K562 (cell line): ENCODE data around the gene BTG2. TPM values are rescaled to one million over a fixed set of nuclear protein-coding genes. Genes with fewer than 3 reads are reported as not detected.
A peak's percentile ranks its signal among the peaks of the same experiment; 100 is the strongest.

ENCODE experiments used
- ARID4B ChIP-seq: sonication (generic); formaldehyde crosslinking; IDR thresholded peaks from 2 replicates; pipeline ENCODE4 v1.8.0; 2022; ENCODE audit warnings: mild to moderate bottlenecking, missing genetic modification reagents
- CTBP1 ChIP-seq: fragments of 450-650 bp; IDR thresholded peaks from 2 replicates; pipeline ENCODE4 v1.6.1; 2016; ENCODE audit warnings: borderline replicate concordance
- GATAD2B ChIP-seq: fragments of 450-650 bp; IDR thresholded peaks from 2 replicates; pipeline ENCODE4 v1.6.1; 2017; ENCODE audit warnings: mild to moderate bottlenecking, borderline replicate concordance
- HBP1 ChIP-seq: fragments of 450-650 bp; formaldehyde crosslinking; IDR thresholded peaks from 2 replicates; pipeline ENCODE4 v1.4.0; 2022; ENCODE audit warnings: missing genetic modification characterization
- HEY1 ChIP-seq: fragments of 250-450 bp; sonication (Bioruptor Pico); IDR thresholded peaks from 2 replicates; pipeline ENCODE4 v1.5.0; 2020; ENCODE audit warnings: mild to moderate bottlenecking, moderate library complexity, borderline replicate concordance
- ID3 ChIP-seq, 2 experiments: fragments of 250-450 bp in 1 of 2; fragments of 450-650 bp in 1 of 2; sonication (Bioruptor Pico) in 1 of 2; IDR thresholded peaks; 2 replicates each; pipeline versions ENCODE4 v1.6.1 to v1.8.0; 2016 to 2021; ENCODE audit warnings: mild to moderate bottlenecking in 2 of 2, moderate library complexity in 2 of 2, missing compliant biosample characterization in 1 of 2, missing genetic modification characterization in 1 of 2
- MXI1 ChIP-seq: IDR thresholded peaks from 2 replicates; pipeline ENCODE4 v1.6.1; 2011; ENCODE audit warnings: low read depth, mild to moderate bottlenecking, improper control_type of control experiment, low read length
- POLR2G ChIP-seq: fragments of 200-400 bp; formaldehyde crosslinking; IDR thresholded peaks from 2 replicates; pipeline ENCODE4 v1.6.1; 2017; ENCODE audit warnings: low read depth, mild to moderate bottlenecking, antibody characterized with exemption, low read length, moderate library complexity
- SAP30 ChIP-seq: fragments of 200-600 bp; sonication (generic); IDR thresholded peaks from 2 replicates; pipeline ENCODE4 v1.6.1; 2012; ENCODE audit warnings: borderline replicate concordance, low read depth, mild to moderate bottlenecking, moderate library complexity, low read length, control low read depth, inconsistent platforms; ENCODE audit not compliant: insufficient read depth, poor library complexity, severe bottlenecking
- SMARCE1 ChIP-seq: fragments of 450-650 bp; IDR thresholded peaks from 2 replicates; pipeline ENCODE4 v1.7.1; 2016; ENCODE audit warnings: mild to moderate bottlenecking
- ZFP30 ChIP-seq: fragments of 250-450 bp; sonication (Bioruptor Pico); IDR thresholded peaks from 2 replicates; pipeline ENCODE4 v1.8.0; 2022; ENCODE audit warnings: moderate library complexity, mild to moderate bottlenecking, inconsistent platforms, borderline replicate concordance
- ZNF133 ChIP-seq: fragments of 250-450 bp; sonication (Bioruptor Pico); IDR thresholded peaks from 2 replicates; pipeline ENCODE4 v1.4.0; 2020; ENCODE audit warnings: mild to moderate bottlenecking
- ZNF184 ChIP-seq: sonication (generic); formaldehyde crosslinking; IDR thresholded peaks from 2 replicates; pipeline ENCODE4 v1.5.0; 2020; ENCODE audit warnings: missing genetic modification reagents
- ZNF398 ChIP-seq: fragments of 250-450 bp; sonication (Bioruptor Pico); IDR thresholded peaks from 2 replicates; pipeline ENCODE4 v1.8.0; 2021; ENCODE audit warnings: moderate library complexity, mild to moderate bottlenecking, inconsistent platforms
- ZNF589 ChIP-seq: fragments of 200-800 bp; sonication (Bioruptor generic); IDR thresholded peaks from 2 replicates; pipeline ENCODE4 v1.6.1; 2016; ENCODE audit warnings: low read depth, missing genetic modification characterization, missing compliant biosample characterization
- ZNF639 ChIP-seq, 2 experiments: fragments of 200-800 bp in 1 of 2; sonication (Bioruptor generic) in 1 of 2; sonication (generic) in 1 of 2; formaldehyde crosslinking in 1 of 2; IDR thresholded peaks in 1 of 2; conservative IDR thresholded peaks in 1 of 2; 2 replicates each; pipeline versions ENCODE4 v1.5.0 to v1.6.1; 2016 to 2020; ENCODE audit warnings: missing compliant biosample characterization in 1 of 2, missing genetic modification characterization in 1 of 2, missing genetic modification reagents in 1 of 2
- polyA plus RNA-seq, 8 experiments: library from polyadenylated mRNA; depleted of rRNA in 4 of 8; stranded (reverse) in 5 of 8; unstranded in 3 of 8; fragments of >200 nt; fragmentation: Nextera tagmentation in 2 of 8; fragmentation: Illumina TruSeq in 1 of 8; extraction: Ambion mirVana in 2 of 8; extraction: Trizol in 1 of 8; gene quantifications; 2 replicates each; pipeline versions ENCODE4 v1.2.1 to v1.2.3, GENCODE V29; 2011 to 2014; ENCODE audit warnings: inconsistent platforms in 1 of 8, missing spikeins in 1 of 8
- total RNA-seq, 7 experiments: library from RNA; depleted of rRNA in 6 of 7; stranded (reverse); fragments of >200 nt in 6 of 7; fragmentation: Illumina TruSeq in 2 of 7; extraction: Trizol in 2 of 7; gene quantifications; 2 replicates each; pipeline versions ENCODE4 v1.2.1 to v1.2.3, GENCODE V29; 2011 to 2021; ENCODE audit warnings: low replicate concordance in 1 of 7

Gene BTG2
- total and polyA plus RNA-seq, 9 of the 15 experiments (the other 6 are each of a cell fraction or from before 2014, with no cell fraction given) = 2.3 to 41.9 (median 8.7) TPM

GRCh38 chr1:203342192-203342940, 37.0 kb downstream of the BTG2 start (continued):
- TF ChIP-seq SAP30 (no peak), POLR2G (no peak), ZNF589 (CRISPR knock-in tag) (no peak), MXI1 (no peak), ZFP30 (CRISPR knock-in tag) (no peak), ZNF398 (CRISPR knock-in tag) (no peak), ZNF639 (CRISPR knock-in tag; conservative IDR thresholded peaks at IDR 0.05 in 1 of 2, IDR thresholded peaks at IDR 0.05 in 1 of 2) (no peak), CTBP1 (peak; percentile 33; the same call in 1 of the 2 replicates), GATAD2B (no peak), ARID4B (no peak; the same call in 1 of the 2 replicates), SMARCE1 (no peak), ZNF184 (CRISPR knock-in tag) (no peak), ID3 (CRISPR knock-in tag; IDR thresholded peaks at IDR 0.05) (no peak), ID3 (tag; IDR thresholded peaks at IDR 0.05) (0 out of 2 replicates have a peak, but pooled peaks have one; percentile 43), ZNF133 (CRISPR knock-in tag) (no peak), HEY1 (CRISPR knock-in tag) (no peak), HBP1 (CRISPR knock-in tag) (no peak)
